A549 treated with AZD2906 at 1 μM for 4 hours (cell line): ENCODE results near the gene RASA4. TPM values are rescaled to one million over a fixed set of nuclear protein-coding genes. Genes with fewer than 3 reads are reported as not detected.

ENCODE experiments used
- total RNA-seq: library from RNA; stranded (reverse); fragments of 200-300 nt; extraction: Qiagen RNA extraction; gene quantifications from 5 replicates; pipeline ENCODE4 v1.2.3, GENCODE V29; 2022

Gene RASA4
- total RNA-seq: 1.5 to 2.5 TPM (median 2.1 TPM) in 5 replicates

DNA sequence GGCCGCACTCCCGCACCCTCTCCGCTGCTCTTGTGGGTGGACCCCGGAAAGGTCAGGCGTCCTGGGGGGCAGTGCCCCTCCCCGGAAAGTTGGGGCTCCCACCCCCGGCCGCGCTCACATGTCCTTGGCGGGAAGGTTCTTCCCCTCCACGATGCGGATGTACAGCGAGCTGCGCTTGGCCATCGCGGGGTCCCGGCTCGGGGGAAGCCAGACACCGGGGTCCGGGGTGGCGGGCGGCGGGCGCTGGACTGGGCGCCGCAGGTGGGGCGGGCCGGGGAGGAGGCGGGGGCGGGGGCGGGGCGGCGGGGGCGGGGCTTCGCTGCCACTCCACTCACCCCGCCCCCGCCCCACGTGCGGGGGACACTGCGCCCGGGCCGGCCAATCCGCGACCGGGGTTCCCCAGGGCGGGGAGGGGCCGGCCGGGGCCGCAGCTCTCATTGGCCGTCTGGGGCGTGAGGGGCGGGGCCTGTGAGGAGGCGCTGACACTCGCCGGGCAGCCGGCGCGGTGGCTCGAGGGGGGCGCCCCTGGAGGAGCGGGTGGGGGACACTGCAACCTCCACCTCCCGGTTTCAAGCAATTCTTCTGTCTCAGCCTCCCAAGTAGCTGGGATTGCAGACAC, at the start of gene RASA4:
TSS of gene RASA4 (minus strand) at position 250 of the 619 bp plus-strand sequence. CDS start at position 183, 67 bp downstream.

DNA sequence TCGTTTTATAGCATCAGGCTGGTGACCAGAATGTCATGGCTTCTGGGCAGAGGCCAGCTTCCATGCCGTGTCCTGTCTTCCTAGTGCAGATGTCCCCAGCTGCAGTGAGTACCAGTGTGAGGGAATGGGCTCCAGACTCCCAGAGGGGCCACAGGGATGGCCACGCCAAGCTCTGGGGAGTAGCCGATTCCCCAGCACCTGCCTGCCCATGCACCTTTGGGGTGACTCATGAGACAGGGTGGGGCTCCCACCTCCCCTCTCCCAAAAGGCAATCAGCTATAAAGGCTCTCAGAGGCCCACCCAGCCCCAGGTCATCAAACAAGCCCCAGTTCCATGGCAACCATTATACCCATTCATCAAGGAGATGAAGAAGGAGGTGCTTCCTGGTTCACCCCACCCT, 33.4 kb upstream of the RASA4 start, which contains the start of gene SPDYE2B:
TSS of gene SPDYE2B (plus strand) at position 396 of the 400 bp plus-strand sequence. CDS start 2,030 bp downstream, outside the sequence.

DNA sequence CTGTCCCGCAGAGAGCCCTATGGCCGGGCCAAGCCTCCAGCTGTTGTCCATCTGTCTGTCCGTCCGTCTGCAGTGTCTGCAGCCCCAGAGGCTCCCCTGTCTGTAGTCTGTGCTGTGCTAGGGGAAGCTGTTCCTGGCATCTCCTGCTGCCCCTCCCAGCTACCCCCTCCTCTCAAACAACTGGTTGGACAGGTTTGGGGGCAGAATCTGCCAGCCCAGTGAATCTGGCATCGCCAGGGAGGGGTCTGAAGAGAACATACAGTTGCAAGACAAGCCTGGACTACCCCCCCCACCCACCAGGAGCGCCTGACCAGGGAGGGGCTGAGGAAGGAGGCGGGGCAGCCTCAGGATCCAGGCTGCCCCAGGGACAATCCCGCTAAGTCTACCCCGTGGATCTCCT, 26.1 kb upstream of the RASA4 start, which contains the start of gene UPK3BL1:
TSS of gene UPK3BL1 (minus strand) at position 101 of the 400 bp plus-strand sequence. CDS start at position 51, 50 bp downstream.

DNA sequence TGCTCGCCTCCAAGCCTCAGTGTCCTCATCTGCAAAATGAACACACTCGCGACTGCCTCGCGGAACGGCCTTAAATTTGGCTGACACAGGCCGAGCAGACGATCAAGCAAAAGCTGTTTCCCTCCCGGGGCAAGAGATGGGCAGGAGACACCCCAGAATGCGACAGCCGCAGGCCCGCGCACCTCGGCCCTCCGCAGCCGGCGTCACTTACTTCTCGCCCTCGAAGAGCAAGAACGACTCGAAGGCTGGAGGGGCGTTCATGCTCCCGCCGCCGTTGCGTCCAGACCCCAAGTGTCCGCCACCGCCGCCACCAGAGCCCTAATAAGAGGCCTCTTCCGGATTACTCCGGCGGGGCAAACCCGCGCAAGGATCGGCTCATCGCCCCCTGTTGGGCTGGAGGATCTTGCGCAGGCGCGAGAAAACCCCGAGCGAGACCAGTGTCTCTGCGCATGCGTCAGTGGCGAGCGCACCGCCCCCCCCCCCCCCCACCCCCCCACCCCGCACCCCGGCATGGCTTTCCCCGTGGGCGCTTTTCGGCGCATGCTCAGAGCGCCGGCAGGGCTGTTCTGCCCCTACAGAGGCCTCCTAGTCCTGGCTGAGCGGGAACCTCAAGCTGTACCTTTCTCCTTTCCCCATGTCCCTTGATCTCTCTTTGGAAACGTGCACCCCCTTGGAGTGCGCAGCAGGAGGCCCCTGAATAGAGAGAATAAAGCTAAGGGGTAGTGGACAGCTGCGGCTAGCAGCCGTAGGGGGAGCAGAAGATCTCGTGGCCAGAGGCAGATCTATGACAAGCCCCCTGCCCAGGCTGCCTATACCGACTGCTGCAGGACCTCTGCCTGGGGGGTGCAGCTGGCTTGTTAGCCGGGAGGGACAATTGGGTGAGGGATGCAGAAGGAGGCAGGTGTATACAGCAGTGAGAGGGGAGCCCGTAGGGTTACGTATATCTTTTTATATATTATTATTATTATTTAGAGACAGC, 44.0 kb downstream of the RASA4 start, which contains the start of gene POLR2J3:
TSS of gene POLR2J3 (minus strand) at position 323 of the 979 bp plus-strand sequence. CDS start at position 261, 62 bp downstream.

DNA sequence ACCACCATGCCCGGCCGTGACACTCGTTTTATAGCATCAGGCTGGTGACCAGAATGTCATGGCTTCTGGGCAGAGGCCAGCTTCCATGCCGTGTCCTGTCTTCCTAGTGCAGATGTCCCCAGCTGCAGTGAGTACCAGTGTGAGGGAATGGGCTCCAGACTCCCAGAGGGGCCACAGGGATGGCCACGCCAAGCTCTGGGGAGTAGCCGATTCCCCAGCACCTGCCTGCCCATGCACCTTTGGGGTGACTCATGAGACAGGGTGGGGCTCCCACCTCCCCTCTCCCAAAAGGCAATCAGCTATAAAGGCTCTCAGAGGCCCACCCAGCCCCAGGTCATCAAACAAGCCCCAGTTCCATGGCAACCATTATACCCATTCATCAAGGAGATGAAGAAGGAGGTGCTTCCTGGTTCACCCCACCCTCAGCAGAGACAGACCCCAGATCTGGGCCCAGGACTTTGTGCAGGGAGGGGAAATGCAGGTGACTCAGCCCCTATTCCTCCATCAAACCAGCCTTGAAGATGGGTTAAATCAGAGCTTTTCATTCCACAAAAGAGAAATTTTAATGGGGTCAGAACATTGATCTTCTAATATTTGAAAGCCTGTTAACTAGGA, 65.6 kb downstream of the RASA4 start, which contains the start of gene SPDYE2:
TSS of gene SPDYE2 (plus strand) at position 419 of the 615 bp plus-strand sequence. CDS start 2,030 bp downstream, outside the sequence.

DNA sequence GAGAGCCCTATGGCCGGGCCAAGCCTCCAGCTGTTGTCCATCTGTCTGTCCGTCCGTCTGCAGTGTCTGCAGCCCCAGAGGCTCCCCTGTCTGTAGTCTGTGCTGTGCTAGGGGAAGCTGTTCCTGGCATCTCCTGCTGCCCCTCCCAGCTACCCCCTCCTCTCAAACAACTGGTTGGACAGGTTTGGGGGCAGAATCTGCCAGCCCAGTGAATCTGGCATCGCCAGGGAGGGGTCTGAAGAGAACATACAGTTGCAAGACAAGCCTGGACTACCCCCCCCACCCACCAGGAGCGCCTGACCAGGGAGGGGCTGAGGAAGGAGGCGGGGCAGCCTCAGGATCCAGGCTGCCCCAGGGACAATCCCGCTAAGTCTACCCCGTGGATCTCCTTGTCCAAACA, 73.0 kb downstream of the RASA4 start, which contains the start of gene UPK3BL2:
TSS of gene UPK3BL2 (minus strand) at position 101 of the 400 bp plus-strand sequence. CDS start at position 41, 60 bp downstream.

Other genes starting within 250 kb of the RASA4 start
- 19.8 to 22.3 TPM (median 21.1 TPM) in 5 replicates for gene PRKRIP1, start 220.4 kb downstream of the RASA4 start, total RNA-seq
- gene ORAI2, start 183.2 kb downstream of the RASA4 start, total RNA-seq: 29.1 to 35.0 TPM (median 31.0 TPM) in 5 replicates
- gene ALKBH4, start 151.9 kb downstream of the RASA4 start, total RNA-seq: 9.9 to 12.6 TPM (median 11.6 TPM) in 5 replicates
- 21.9 to 34.4 TPM (median 29.4 TPM) in 5 replicates for gene LRWD1, start 151.8 kb downstream of the RASA4 start, total RNA-seq
- gene POLR2J, start 137.8 kb downstream of the RASA4 start, total RNA-seq: 103 to 111 TPM (median 105 TPM) in 5 replicates
- 1.2 to 2.1 TPM (median 1.5 TPM) in 5 replicates for gene RASA4B, start 99.0 kb downstream of the RASA4 start, total RNA-seq
- gene UPK3BL2, start 73.1 kb downstream of the RASA4 start, total RNA-seq: 2.1 to 3.4 TPM (median 2.9 TPM) in 5 replicates
- gene SPDYE2, start 65.5 kb downstream of the RASA4 start, total RNA-seq: not detected in 5 replicates
- gene POLR2J3, start 44.2 kb downstream of the RASA4 start, total RNA-seq: 13.6 to 35.7 TPM (median 28.1 TPM) in 5 replicates
- 7.7 to 15.5 TPM (median 12.6 TPM) in 5 replicates for gene UPK3BL1, start 26.0 kb upstream of the RASA4 start, total RNA-seq
- gene SPDYE2B, start 33.6 kb upstream of the RASA4 start, total RNA-seq: not detected in 5 replicates
- 0.23 to 0.46 TPM (median 0.26 TPM) in 5 replicates for gene POLR2J2, start 54.9 kb upstream of the RASA4 start, total RNA-seq
- gene FAM185A, start 132.2 kb upstream of the RASA4 start, total RNA-seq: 6.7 to 7.9 TPM (median 7.1 TPM) in 5 replicates